GM12878 (cell line): Measurements from ENCODE around the gene COMMD1. TPM values are rescaled to one million over a fixed set of nuclear protein-coding genes. Genes with fewer than 3 reads are reported as not detected.
"Not testable (repeated sequence)": the region's sequence is repeated elsewhere in the genome, so short reads cannot be mapped to it uniquely, and the experiment has no call there.

Experiments
- ATAC-seq: fragments of 200-7000 bp; cut with Tn5 transposase; 3 replicates; pipeline ENCODE4 v1.9.1; 2020; ENCODE audit warnings: mild to moderate bottlenecking, moderate library complexity
- BruUV-seq: library from RNA; stranded (reverse); fragments of 400-500 nt; replicated peaks from 2 replicates; lab custom pipeline; 2021; lab: Mats Ljungman, UMichigan
- CTCF ChIA-PET: fragments of 300-600 bp; sonication (Branson Sonifier 250); formaldehyde crosslinking; extraction: SDS; loops from one replicate; lab custom pipeline; 2021; ENCODE audit warnings: inconsistent platforms; lab: Yijun Ruan, JAX
- POLR2A ChIA-PET: fragments of 350-600 bp; formaldehyde crosslinking; extraction: SDS; loops from one replicate; lab custom pipeline; 2021; ENCODE audit warnings: inconsistent platforms; lab: Charles Lee
- RAD21 ChIA-PET: fragments of 300-600 bp; sonication (Branson Sonifier 250); formaldehyde crosslinking; loops from one replicate; lab custom pipeline; 2023; ENCODE audit warnings: antibody characterized with exemption; ENCODE audit not compliant: unreplicated experiment; lab: Charles Lee
- SMC1A ChIA-PET: fragments of 300-600 bp; sonication (Branson Sonifier 250); formaldehyde crosslinking; loops from one replicate; lab custom pipeline; 2023; ENCODE audit not compliant: unreplicated experiment, uncharacterized antibody; lab: Charles Lee
- DNase-seq: peaks from one replicate; pipeline ENCODE4 v3.0.0-alpha.2; 2011; ENCODE audit warnings: low read depth, low spot score
- FAIRE-seq: peaks from 3 replicates; lab custom pipeline; 2011; peaks lifted over from hg19 to GRCh38; lab: Jason Lieb, UNC
- H2AFZ ChIP-seq: 2 replicates; pipeline ENCODE4 v1.6.0; 2011; ENCODE audit warnings: low read depth, low read length, control low read depth; ENCODE audit not compliant: control insufficient read depth
- H3K27ac ChIP-seq: 2 replicates; pipeline ENCODE4 v1.5.1; 2011; ENCODE audit warnings: control low read depth; ENCODE audit not compliant: control insufficient read depth, insufficient read depth
- H3K27me3 ChIP-seq, 2 experiments: replicated peaks in 1 of 2; 2 replicates each; pipeline versions ENCODE4 v1.6.0 to v1.6.1; 2011; ENCODE audit warnings: low read length in 1 of 2; ENCODE audit not compliant: control insufficient read depth in 2 of 2, insufficient read depth in 2 of 2
- H3K36me3 ChIP-seq, 2 experiments: 2 replicates each; pipeline ENCODE4 v1.5.1; 2011; ENCODE audit warnings: low read length in 1 of 2; ENCODE audit not compliant: control insufficient read depth in 2 of 2, insufficient read depth in 2 of 2
- H3K4me1 ChIP-seq: 2 replicates; pipeline ENCODE4 v1.6.1; 2011; ENCODE audit warnings: mild to moderate bottlenecking, low read length, moderate library complexity, mixed read lengths; ENCODE audit not compliant: control insufficient read depth, insufficient read depth
- H3K4me2 ChIP-seq: 2 replicates; pipeline ENCODE4 v1.6.0; 2011; ENCODE audit warnings: control low read depth; ENCODE audit not compliant: control insufficient read depth, insufficient read depth
- H3K4me3 ChIP-seq: fragments of 200-600 bp; sonication (generic); 2 replicates; pipeline ENCODE4 v1.5.1; 2016
- H3K79me2 ChIP-seq: 2 replicates; pipeline ENCODE4 v1.6.0; 2011; ENCODE audit warnings: low read length; ENCODE audit not compliant: control insufficient read depth, insufficient read depth
- H3K9ac ChIP-seq: 2 replicates; pipeline ENCODE4 v1.8.0; 2011; ENCODE audit warnings: low read length, control low read depth, mixed read lengths; ENCODE audit not compliant: control insufficient read depth, insufficient read depth
- H3K9me3 ChIP-seq: replicated peaks from 3 replicates; pipeline ENCODE4 v1.5.1; 2011; ENCODE audit warnings: mild to moderate bottlenecking, low read length; ENCODE audit not compliant: control insufficient read depth, insufficient read depth
- H4K20me1 ChIP-seq: 2 replicates; pipeline ENCODE4 v1.6.0; 2011; ENCODE audit not compliant: control insufficient read depth, insufficient read depth
- IKZF1 ChIP-seq: fragments of 450-650 bp; conservative IDR thresholded peaks from 2 replicates; pipeline ENCODE4 v1.6.1; 2017; ENCODE audit warnings: antibody characterized with exemption, mild to moderate bottlenecking
- IKZF2 ChIP-seq, 2 experiments: fragments of 450-650 bp; IDR thresholded peaks; 2 replicates each; pipeline ENCODE4 v1.6.1; 2017; ENCODE audit warnings: mild to moderate bottlenecking in 2 of 2, moderate library complexity in 2 of 2
- IRF4 ChIP-seq: IDR thresholded peaks from 2 replicates; pipeline ENCODE4 v1.6.1; 2011; ENCODE audit warnings: low read depth, low read length
- JUND ChIP-seq: IDR thresholded peaks from 2 replicates; pipeline ENCODE4 v1.6.1; 2012; ENCODE audit warnings: low read depth, mild to moderate bottlenecking, low read length, improper control_type of control experiment, moderate library complexity
- MEF2B ChIP-seq: fragments of 450-650 bp; IDR thresholded peaks from 2 replicates; pipeline ENCODE4 v1.6.1; 2018; ENCODE audit warnings: mild to moderate bottlenecking, moderate library complexity; ENCODE audit not compliant: partially characterized antibody, poor library complexity, severe bottlenecking
- RB1 ChIP-seq: fragments of 450-650 bp; formaldehyde crosslinking; IDR thresholded peaks from 2 replicates; pipeline ENCODE4 v1.6.1; 2017; ENCODE audit warnings: mild to moderate bottlenecking, borderline replicate concordance
- SMARCA5 ChIP-seq: fragments of 450-650 bp; IDR thresholded peaks from 2 replicates; pipeline ENCODE4 v1.6.1; 2017; ENCODE audit warnings: mild to moderate bottlenecking
- SRF ChIP-seq, 2 experiments: IDR thresholded peaks; 2 replicates each; pipeline ENCODE4 v1.6.1; 2011; ENCODE audit warnings: low read depth in 2 of 2, low read length in 2 of 2, mild to moderate bottlenecking in 1 of 2, moderate library complexity in 1 of 2
- WGBS: methylation state at CpG from one replicate; pipeline ENCODE4 v1.1.6; 2016; ENCODE audit warnings: low lambda C conversion rate; ENCODE audit not compliant: insufficient replicate concordance, insufficient coverage; ENCODE audit errors: missing lambda C conversion rate; 5-methylcytosine and 5-hydroxymethylcytosine counted together
- in situ Hi-C: fragments of 300-500 bp; cut with MboI; formaldehyde crosslinking; loops from 9 replicates; pipeline ENCODE4 v1.14.3; 2018; ENCODE audit warnings: mixed read lengths
- intact Hi-C: fragments of 100-400 bp; cut with micrococcal nuclease; formaldehyde crosslinking; loops from one replicate; pipeline ENCODE4 v1.14.2; 2022; ENCODE audit not compliant: unreplicated experiment
- polyA plus RNA-seq, 11 experiments: library from polyadenylated mRNA; depleted of rRNA in 4 of 11; unstranded in 6 of 11; stranded (reverse) in 5 of 11; fragments of >200 nt; fragmentation: Nextera tagmentation in 4 of 11; fragmentation: Illumina TruSeq in 1 of 11; extraction: Ambion mirVana in 4 of 11; extraction: Trizol in 1 of 11; gene quantifications; 1 replicate in 1 of 11; 2 replicates in 10 of 11; pipeline versions ENCODE4 v1.2.1 to v1.2.3, GENCODE V29; 2011 to 2016; ENCODE audit warnings: inconsistent platforms in 2 of 11, missing spikeins in 2 of 11, low read depth in 1 of 11
- total RNA-seq, 4 experiments: library from RNA; depleted of rRNA in 3 of 4; stranded (reverse); fragments of >200 nt in 3 of 4; fragmentation: Illumina TruSeq in 1 of 4; extraction: Trizol in 1 of 4; gene quantifications; 2 replicates each; pipeline versions ENCODE4 v1.2.1 to v1.2.3, GENCODE V29; 2013 to 2021
- TF ChIP-seq, protein P1 (sequence below): fragments of 450-650 bp; IDR thresholded peaks from 2 replicates; pipeline ENCODE4 v1.6.1; 2014; ENCODE audit warnings: mild to moderate bottlenecking

Gene COMMD1
- total and polyA plus RNA-seq, 10 of the 15 experiments (the other 5 are each of a cell fraction or from before 2014, with no cell fraction given): 39.7 to 210 (median 53.7) TPM

DNA sequence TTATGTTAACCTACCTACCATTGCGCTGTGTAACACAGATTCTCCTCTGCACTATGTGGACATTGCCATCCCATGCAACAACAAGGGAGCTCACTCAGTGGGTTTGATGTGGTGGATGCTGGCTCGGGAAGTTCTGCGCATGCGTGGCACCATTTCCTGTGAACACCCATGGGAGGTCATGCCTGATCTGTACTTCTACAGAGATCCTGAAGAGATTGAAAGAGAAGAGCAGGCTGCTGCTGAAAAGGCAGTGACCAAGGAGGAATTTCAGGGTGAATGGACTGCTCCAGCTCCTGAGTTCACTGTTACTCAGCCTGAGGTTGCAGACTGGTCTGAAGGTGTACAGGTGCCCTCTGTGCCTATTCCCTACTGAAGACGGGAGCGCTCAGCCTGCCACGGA lies 241.3 kb downstream of the COMMD1 start:
- H3K4me3 ChIP-seq, in situ Hi-C loops, H3K9me3 ChIP-seq, H4K20me1 ChIP-seq, DNase-seq, H3K27me3 ChIP-seq, BruUV-seq, H3K36me3 ChIP-seq, H2AFZ ChIP-seq, H3K9ac ChIP-seq, FAIRE-seq: not testable (repeated sequence)
- peak overlapping the region; percentile 90 for H3K27ac ChIP-seq
- ATAC-seq: peak; percentile 7
- H3K4me1 ChIP-seq: peaks cover 70% of the 10 kb centered on the region
- ChIA-PET CTCF (interaction anchor here (1.2 to 6.2 kb wide), 7 partner anchors 10 to 264 kb away, joined by 3 to 35 read pairs (median 6); no protein-coding TSS in a partner anchor), POLR2A (interaction anchor here (0.7 to 2.2 kb wide), 4 partner anchors 51 to 206 kb away, joined by 3 to 13 read pairs (median 7); no protein-coding TSS in a partner anchor), SMC1A (interaction anchor here (1.0 to 8.0 kb wide), 16 partner anchors 16 to 267 kb away, joined by 3 to 91 read pairs (median 6); no protein-coding TSS in a partner anchor), RAD21 (interaction anchor here (0.8 to 10.7 kb wide), 10 partner anchors 14 to 267 kb away, joined by 3 to 83 read pairs (median 7); no protein-coding TSS in a partner anchor)
- TF ChIP-seq MEF2B (peak; percentile 78), IKZF2 (IDR thresholded peaks at IDR 0.05) (0 out of 4 replicates have a peak, but pooled peaks of 1 of the 2 experiments have one; percentile 21), IKZF1 (0 out of 2 replicates have a peak, but pooled peaks have one; percentile 22)
- intact Hi-C loops: loop anchor here (10.0 kb wide), 2 partner anchors 198 to 588 kb away; no protein-coding TSS in a partner anchor
- peaks cover 60% of the 10 kb centered on the region for H3K79me2 ChIP-seq
- WGBS: 64% methylated on average over 7 of the region's 7 CpGs
- peak overlapping the region; percentile 44; the same call in 1 of the 2 replicates for H3K4me2 ChIP-seq

DNA sequence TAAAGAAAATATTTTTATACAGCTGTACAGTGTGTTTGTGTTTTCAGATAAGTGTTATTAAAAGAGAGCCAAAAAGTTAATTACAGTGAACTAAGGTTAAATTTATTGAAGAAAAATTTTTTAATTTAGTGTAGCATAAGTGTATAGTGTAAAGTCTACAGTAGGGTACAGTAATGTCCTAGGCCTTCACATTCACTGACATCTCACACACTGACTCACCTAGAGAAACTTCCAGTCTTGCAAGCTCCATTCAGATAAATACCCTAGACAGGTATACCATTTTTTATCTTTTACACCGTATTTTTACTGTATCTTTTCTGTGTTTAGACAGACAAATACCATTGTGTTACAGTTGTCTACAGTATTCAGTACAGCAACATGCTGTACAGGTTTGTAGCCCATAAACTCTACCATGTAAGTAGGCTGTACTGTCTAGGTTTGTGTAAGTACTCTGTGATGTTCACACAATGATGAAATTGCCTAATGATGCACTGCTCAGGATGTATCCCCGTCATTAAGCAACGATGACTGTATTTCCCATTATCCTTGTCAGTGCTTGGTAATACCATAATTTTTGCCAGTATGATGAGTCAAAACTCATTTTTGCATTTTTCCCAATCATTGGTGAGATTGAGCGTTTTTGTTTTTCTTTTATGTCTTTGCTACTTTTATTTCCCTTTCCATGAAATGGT lies 242.3 kb downstream of the COMMD1 start:
- WGBS: 84% methylated on average over 4 of the region's 4 CpGs
- no peak overlapping the region for H3K9ac ChIP-seq
- ATAC-seq: no peak
- BruUV-seq: no TSS peak
- SMC1A ChIA-PET: interaction anchor here (0.6 to 8.0 kb wide), 26 partner anchors 10 to 267 kb away, joined by 3 to 91 read pairs (median 4); no protein-coding TSS in a partner anchor
- no peak for FAIRE-seq
- in situ Hi-C loops (no loop called here), intact Hi-C loops (loop anchor here (10.0 kb wide), 2 partner anchors 197 to 587 kb away; no protein-coding TSS in a partner anchor)
- no peaks in the 10 kb centered on the region for H4K20me1 ChIP-seq
- POLR2A ChIA-PET: interaction anchor here (0.6 to 2.2 kb wide), 9 partner anchors 17 to 249 kb away, joined by 3 to 13 read pairs (median 4); no protein-coding TSS in a partner anchor
- RAD21 ChIA-PET: interaction anchor here (0.8 to 10.7 kb wide), 13 partner anchors 15 to 266 kb away, joined by 3 to 83 read pairs (median 5); no protein-coding TSS in a partner anchor
- no peaks in the 10 kb centered on the region; a peak in 1 of 4 replicates for H3K36me3 ChIP-seq
- TF ChIP-seq IRF4: 0 out of 2 replicates have a peak, but pooled peaks have one; percentile 11
- no peak for TF ChIP-seq SRF (IDR thresholded peaks at IDR 0.05; ENCODE audit: low read depth in 2 of 2, low read length in 2 of 2)
- TF ChIP-seq, protein P1, sequence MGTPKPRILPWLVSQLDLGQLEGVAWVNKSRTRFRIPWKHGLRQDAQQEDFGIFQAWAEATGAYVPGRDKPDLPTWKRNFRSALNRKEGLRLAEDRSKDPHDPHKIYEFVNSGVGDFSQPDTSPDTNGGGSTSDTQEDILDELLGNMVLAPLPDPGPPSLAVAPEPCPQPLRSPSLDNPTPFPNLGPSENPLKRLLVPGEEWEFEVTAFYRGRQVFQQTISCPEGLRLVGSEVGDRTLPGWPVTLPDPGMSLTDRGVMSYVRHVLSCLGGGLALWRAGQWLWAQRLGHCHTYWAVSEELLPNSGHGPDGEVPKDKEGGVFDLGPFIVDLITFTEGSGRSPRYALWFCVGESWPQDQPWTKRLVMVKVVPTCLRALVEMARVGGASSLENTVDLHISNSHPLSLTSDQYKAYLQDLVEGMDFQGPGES: no peak
- TF ChIP-seq SMARCA5: no peak
- no peak for TF ChIP-seq JUND
- no peak for TF ChIP-seq RB1
- no peak for TF ChIP-seq IKZF1
- H2AFZ ChIP-seq: no peak overlapping the region
- peak overlapping the region; percentile 37 for H3K27ac ChIP-seq
- H3K4me1 ChIP-seq: peaks cover 60% of the 10 kb centered on the region
- peaks cover 53% of the 10 kb centered on the region for H3K79me2 ChIP-seq
- CTCF ChIA-PET: interaction anchor here (0.5 to 6.2 kb wide), 14 partner anchors 9 to 863 kb away, joined by 3 to 35 read pairs (median 4); partner anchors contain the start of gene B3GNT2
- no peaks in the 10 kb centered on the region for H3K27me3 ChIP-seq
- DNase-seq: no peak
- H3K4me2 ChIP-seq: peak overlapping the region; percentile 54
- no peaks in the 10 kb centered on the region; the same call in 1 of the 3 replicates for H3K9me3 ChIP-seq
- H3K4me3 ChIP-seq: no peak overlapping the region
